Stimulated activated CD8-positive, alpha-beta memory T cell treated with anti-CD3 and anti-CD28 coated beads, Interleukin-12 subunit alpha, Interleukin-12 subunit beta, amount 100 ng/mL, for 4 hours (primary cell): Measurements from ENCODE around the gene HPDL.
A peak's percentile ranks its signal among the peaks of the same experiment; 100 is the strongest.

Experiments
- DNase-seq: peaks from one replicate; pipeline ENCODE4 v3.0.0-alpha.2; 2020; ENCODE audit warnings: low read depth

The HPDL gene

GRCh38 chr1:45322486-45323040 lies 4.1 kb upstream of the HPDL start:
- DNase-seq = no peak

- no peak for DNase-seq
These were observed 716 bp upstream of the HPDL start for GRCh38 chr1:45325851-45326506.

- DNase-seq = no peak
These were observed 1.2 kb downstream of the HPDL start for GRCh38 chr1:45327644-45328515.

- no peak for DNase-seq
These were observed 2.0 kb downstream of the HPDL start for GRCh38 chr1:45328680-45329079.

GRCh38 chr1:45329445-45329844 lies 2.8 kb downstream of the HPDL start:
- no peak for DNase-seq

GRCh38 chr1:45331436-45332345 lies 5.0 kb downstream of the HPDL start:
- DNase-seq = no peak

- DNase-seq = no peak
These were observed 5.6 kb downstream of the HPDL start for GRCh38 chr1:45332346-45332720.

- no peak for DNase-seq
These were observed 7.9 kb downstream of the HPDL start for GRCh38 chr1:45334308-45335245.

- DNase-seq = no peak
These were observed 9.2 kb downstream of the HPDL start for GRCh38 chr1:45335855-45336324.

GRCh38 chr1:45337630-45338325 lies 11.1 kb downstream of the HPDL start:
- DNase-seq = no peak

- peak; percentile 85 for DNase-seq
These were observed 13.3 kb downstream of the HPDL start, which contains the start of the genes MUTYH and TOE1 for GRCh38 chr1:45339789-45340558. Gene MUTYH, minus strand, starts transcription at chr1:45340440. Its CDS starts 5,935 bp downstream, at chr1:45334505. Gene TOE1, plus strand, starts transcription at chr1:45340170. Its CDS starts 83 bp downstream, at chr1:45340253.

GRCh38 chr1:45340816-45341466 lies 14.2 kb downstream of the HPDL start:
- no peak for DNase-seq

- no peak for DNase-seq
These were observed 17.8 kb downstream of the HPDL start for GRCh38 chr1:45344499-45344898.

GRCh38 chr1:45345014-45345413 lies 18.3 kb downstream of the HPDL start:
- DNase-seq = no peak

- no peak for DNase-seq
These were observed 19.8 kb downstream of the HPDL start for GRCh38 chr1:45346473-45346872.

- no peak for DNase-seq
These were observed 21.3 kb downstream of the HPDL start for GRCh38 chr1:45348020-45348419.

- DNase-seq = no peak
These were observed 21.9 kb downstream of the HPDL start for GRCh38 chr1:45348609-45348965.

- no peak for DNase-seq
These were observed 22.4 kb downstream of the HPDL start for GRCh38 chr1:45348966-45349677.
